Keratinocyte (primary cell): ENCODE results near the gene TEKT5.

Experiments
- CTCF ChIP-seq, 3 experiments: IDR thresholded peaks in 1 of 3; conservative IDR thresholded peaks in 1 of 3; optimal IDR thresholded peaks in 1 of 3; 2 replicates in 2 of 3; 3 replicates in 1 of 3; pipeline versions ENCODE3 to v1.5.1; 2011; ENCODE audit warnings: low read length in 3 of 3, mild to moderate bottlenecking in 3 of 3, moderate library complexity in 2 of 3, control low read depth in 1 of 3, inconsistent platforms in 1 of 3; ENCODE audit not compliant: insufficient read depth in 2 of 3; ENCODE audit errors: extremely low read depth in 1 of 3
- EZH2 ChIP-seq: IDR thresholded peaks from one replicate; pipeline ENCODE4 v1.6.1; 2012; ENCODE audit warnings: inconsistent platforms, mild to moderate bottlenecking, low read length, moderate library complexity

GRCh38 chr16:10685709-10686108 lies 9.0 kb downstream of the TEKT5 start:
- TF ChIP-seq CTCF (optimal IDR thresholded peaks at IDR 0.05 in 1 of 3, IDR thresholded peaks at IDR 0.05 in 1 of 3, conservative IDR thresholded peaks at IDR 0.05 in 1 of 3; ENCODE audit: extremely low read depth in 1 of 3, insufficient read depth in 2 of 3, low read length in 3 of 3) (no peak), EZH2 (no peak)
